Cardiac muscle cell (in vitro differentiated cells and primary cell): ENCODE measurements around the gene ADNP2. TPM values are rescaled to one million over a fixed set of nuclear protein-coding genes. Genes with fewer than 3 reads are reported as not detected.

ENCODE experiments used
- DNase-seq, 2 donors: peaks; one replicate each; pipeline versions ENCODE4 v3.0.0 to v3.0.0-alpha.2; 2010 to 2017; ENCODE audit warnings: low read depth in 1 of 2, low spot score in 1 of 2
- H3K27ac ChIP-seq: fragments of 200-600 bp; sonication (generic); 2 replicates; pipeline ENCODE4 v1.5.1; 2016
- H3K27me3 ChIP-seq: fragments of 200-600 bp; sonication (generic); 2 replicates; pipeline ENCODE4 v1.6.0; 2016; ENCODE audit warnings: control low read depth
- H3K36me3 ChIP-seq: fragments of 200-600 bp; sonication (generic); 2 replicates; pipeline ENCODE4 v1.5.1; 2016; ENCODE audit warnings: control low read depth
- H3K4me1 ChIP-seq: fragments of 200-600 bp; sonication (generic); 2 replicates; pipeline ENCODE4 v1.8.1; 2017; ENCODE audit warnings: low read depth, mild to moderate bottlenecking, mixed run types
- H3K4me3 ChIP-seq: fragments of 200-600 bp; sonication (generic); 2 replicates; pipeline ENCODE4 v1.5.1; 2016; ENCODE audit warnings: mild to moderate bottlenecking
- H3K9me3 ChIP-seq: fragments of 200-600 bp; sonication (generic); 2 replicates; pipeline ENCODE4 v1.5.1; 2017; ENCODE audit warnings: low read depth, mild to moderate bottlenecking, control low read depth
- CTCF ChIP-seq: IDR thresholded peaks from 2 replicates; pipeline ENCODE4 v1.5.1; 2012; ENCODE audit warnings: low read depth, mild to moderate bottlenecking, low read length
- polyA plus RNA-seq: library from polyadenylated mRNA; unstranded; fragments of >200 nt; fragmentation: Nextera tagmentation; extraction: Ambion mirVana; gene quantifications from 2 replicates; pipeline ENCODE4 v1.2.1, GENCODE V29; 2016
- total RNA-seq: library from RNA; depleted of rRNA; stranded (reverse); fragments of >200 nt; gene quantifications from 2 replicates; pipeline ENCODE4 v1.2.3, GENCODE V29; 2016

ADNP2 gene
- total and polyA plus RNA-seq, 2 experiments from 2014 or later: 10.5 to 35.8 TPM

GRCh38 chr18:80183273-80184050, 74.4 kb downstream of the ADNP2 start:
- no peak for TF ChIP-seq CTCF
- Histone ChIP-seq H3K4me3 (no peak overlapping the region), H3K4me1 (no peaks in the 10 kb centered on the region), H3K9me3 (no peaks in the 10 kb centered on the region), H3K27ac (no peak overlapping the region), H3K27me3 (no peaks in the 10 kb centered on the region), H3K36me3 (no peaks in the 10 kb centered on the region)
- no peak for DNase-seq

GRCh38 chr18:80184243-80184772, 75.2 kb downstream of the ADNP2 start:
- H3K36me3 ChIP-seq: no peaks in the 10 kb centered on the region
- H3K27me3 ChIP-seq: no peaks in the 10 kb centered on the region
- no peaks in the 10 kb centered on the region for H3K4me1 ChIP-seq
- no peak overlapping the region for H3K27ac ChIP-seq
- no peak for DNase-seq
- no peak overlapping the region for H3K4me3 ChIP-seq
- H3K9me3 ChIP-seq: no peaks in the 10 kb centered on the region
- TF ChIP-seq CTCF: no peak

GRCh38 chr18:80185545-80185944, 76.5 kb downstream of the ADNP2 start:
- H3K4me3 ChIP-seq: no peak overlapping the region
- no peak overlapping the region for H3K27ac ChIP-seq
- H3K4me1 ChIP-seq: no peaks in the 10 kb centered on the region
- TF ChIP-seq CTCF: no peak
- no peaks in the 10 kb centered on the region for H3K27me3 ChIP-seq
- DNase-seq: no peak
- no peaks in the 10 kb centered on the region for H3K36me3 ChIP-seq
- no peaks in the 10 kb centered on the region for H3K9me3 ChIP-seq

- no peaks in the 10 kb centered on the region for H3K36me3 ChIP-seq
- H3K4me3 ChIP-seq: no peak overlapping the region
- no peak for TF ChIP-seq CTCF
- no peaks in the 10 kb centered on the region for H3K27me3 ChIP-seq
- H3K9me3 ChIP-seq: no peaks in the 10 kb centered on the region
- no peak overlapping the region for H3K27ac ChIP-seq
- no peaks in the 10 kb centered on the region for H3K4me1 ChIP-seq
- DNase-seq: no peak
Measured at GRCh38 chr18:80187956-80188642, 79.0 kb downstream of the ADNP2 start.

GRCh38 chr18:80188643-80189530, 79.8 kb downstream of the ADNP2 start:
- no peaks in the 10 kb centered on the region for H3K4me1 ChIP-seq
- no peaks in the 10 kb centered on the region for H3K27me3 ChIP-seq
- TF ChIP-seq CTCF: no peak
- H3K36me3 ChIP-seq: no peaks in the 10 kb centered on the region
- no peak overlapping the region for H3K27ac ChIP-seq
- no peak for DNase-seq
- no peaks in the 10 kb centered on the region for H3K9me3 ChIP-seq
- no peak overlapping the region for H3K4me3 ChIP-seq
